ENCODE results near the gene SLC9A6. TPM values are rescaled to one million over a fixed set of nuclear protein-coding genes. Genes with fewer than 3 reads are reported as not detected.

Gene SLC9A6
- total RNA-seq, 4 donors from 2014 or later, result 9.5 to 18.6 (median 10.8) TPM

GRCh38 chrX:135975421-135975820 is 9.8 kb upstream of the SLC9A6 start:
- DNase-seq (ENCODE audit: low spot score) (no peak), ATAC-seq (ENCODE audit: low FRiP score) (no peak)
- no peak for TF ChIP-seq CTCF (IDR thresholded peaks at IDR 0.05)

- ATAC-seq (ENCODE audit: low FRiP score) (no peak), DNase-seq (ENCODE audit: low spot score) (no peak)
- TF ChIP-seq CTCF (IDR thresholded peaks at IDR 0.05), result no peak
Measured at GRCh38 chrX:135977611-135978010, 7.6 kb upstream of the SLC9A6 start.

- DNase-seq (ENCODE audit: low spot score) (no peak), ATAC-seq (ENCODE audit: low FRiP score) (no peak)
- TF ChIP-seq CTCF (IDR thresholded peaks at IDR 0.05), result no peak
Measured at GRCh38 chrX:135981010-135981409, 4.2 kb upstream of the SLC9A6 start.

- no peak for TF ChIP-seq CTCF (IDR thresholded peaks at IDR 0.05)
- DNase-seq (ENCODE audit: low spot score) (no peak), ATAC-seq (ENCODE audit: low FRiP score) (no peak)
Measured at GRCh38 chrX:135981668-135982067, 3.6 kb upstream of the SLC9A6 start.

- ATAC-seq (ENCODE audit: low FRiP score) (no peak), DNase-seq (ENCODE audit: low spot score) (no peak)
- no peak for TF ChIP-seq CTCF (IDR thresholded peaks at IDR 0.05)
Measured at GRCh38 chrX:135982860-135983259, 2.4 kb upstream of the SLC9A6 start.

- no peak for ATAC-seq (ENCODE audit: low FRiP score)
- TF ChIP-seq CTCF (IDR thresholded peaks at IDR 0.05), result no peak
Measured at GRCh38 chrX:135984256-135984655, 979 bp upstream of the SLC9A6 start.

GRCh38 chrX:135984791-135985156 is 461 bp upstream of the SLC9A6 start:
- DNase-seq (ENCODE audit: low spot score) (no peak), ATAC-seq (ENCODE audit: low FRiP score) (no peak)
- TF ChIP-seq CTCF (IDR thresholded peaks at IDR 0.05), result no peak

More at GRCh38 chrX:135984256-135984655, 979 bp upstream of the SLC9A6 start:
- no peak for DNase-seq (ENCODE audit: low spot score)
